ENCODE measurements around the gene OPCML.

The OPCML gene

DNA sequence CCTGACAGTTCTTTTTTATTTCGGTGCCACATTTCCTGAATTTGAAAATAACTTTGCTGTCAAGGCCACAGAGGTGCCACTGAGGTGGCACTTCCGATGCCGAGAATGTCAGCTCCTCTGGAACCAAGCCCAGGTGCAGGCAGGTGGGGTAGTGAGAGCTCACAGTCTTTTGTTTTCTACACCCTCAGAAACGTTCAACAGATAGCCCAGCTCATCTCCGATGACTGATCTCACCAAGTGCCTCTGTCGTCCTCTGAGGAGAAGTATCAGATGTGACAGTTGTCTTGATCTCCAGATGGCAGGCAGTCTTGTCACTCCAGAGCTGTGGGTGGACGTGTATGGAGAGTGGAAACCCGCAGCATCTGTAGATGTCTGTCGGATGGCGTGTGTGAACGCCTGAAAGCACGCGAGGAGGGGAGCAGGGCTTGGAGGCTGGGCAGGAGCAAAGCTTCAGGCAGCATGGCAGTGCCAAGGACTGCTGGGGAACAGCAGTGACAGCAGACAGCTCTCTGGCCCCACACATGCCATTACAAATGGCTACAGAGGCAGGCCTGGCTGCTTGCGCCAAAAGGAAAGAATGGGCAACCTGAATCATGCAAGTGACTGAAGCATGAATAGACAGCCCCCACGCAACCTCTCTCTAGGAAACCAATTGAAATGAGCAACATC, 877.0 kb downstream of the OPCML start:
- no peak for ATAC-seq
- no peak for TF ChIP-seq ZC3H10 (CRISPR knock-in tag; IDR thresholded peaks at IDR 0.05)
- no peak for TF ChIP-seq ESRRG (CRISPR knock-in tag; IDR thresholded peaks at IDR 0.05)
- TF ChIP-seq, protein P1, sequence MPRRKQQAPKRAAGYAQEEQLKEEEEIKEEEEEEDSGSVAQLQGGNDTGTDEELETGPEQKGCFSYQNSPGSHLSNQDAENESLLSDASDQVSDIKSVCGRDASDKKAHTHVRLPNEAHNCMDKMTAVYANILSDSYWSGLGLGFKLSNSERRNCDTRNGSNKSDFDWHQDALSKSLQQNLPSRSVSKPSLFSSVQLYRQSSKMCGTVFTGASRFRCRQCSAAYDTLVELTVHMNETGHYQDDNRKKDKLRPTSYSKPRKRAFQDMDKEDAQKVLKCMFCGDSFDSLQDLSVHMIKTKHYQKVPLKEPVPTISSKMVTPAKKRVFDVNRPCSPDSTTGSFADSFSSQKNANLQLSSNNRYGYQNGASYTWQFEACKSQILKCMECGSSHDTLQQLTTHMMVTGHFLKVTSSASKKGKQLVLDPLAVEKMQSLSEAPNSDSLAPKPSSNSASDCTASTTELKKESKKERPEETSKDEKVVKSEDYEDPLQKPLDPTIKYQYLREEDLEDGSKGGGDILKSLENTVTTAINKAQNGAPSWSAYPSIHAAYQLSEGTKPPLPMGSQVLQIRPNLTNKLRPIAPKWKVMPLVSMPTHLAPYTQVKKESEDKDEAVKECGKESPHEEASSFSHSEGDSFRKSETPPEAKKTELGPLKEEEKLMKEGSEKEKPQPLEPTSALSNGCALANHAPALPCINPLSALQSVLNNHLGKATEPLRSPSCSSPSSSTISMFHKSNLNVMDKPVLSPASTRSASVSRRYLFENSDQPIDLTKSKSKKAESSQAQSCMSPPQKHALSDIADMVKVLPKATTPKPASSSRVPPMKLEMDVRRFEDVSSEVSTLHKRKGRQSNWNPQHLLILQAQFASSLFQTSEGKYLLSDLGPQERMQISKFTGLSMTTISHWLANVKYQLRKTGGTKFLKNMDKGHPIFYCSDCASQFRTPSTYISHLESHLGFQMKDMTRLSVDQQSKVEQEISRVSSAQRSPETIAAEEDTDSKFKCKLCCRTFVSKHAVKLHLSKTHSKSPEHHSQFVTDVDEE (CRISPR knock-in tag; IDR thresholded peaks at IDR 0.05): no peak
- TF ChIP-seq ZFP30 (CRISPR knock-in tag; IDR thresholded peaks at IDR 0.05): no peak
- no peak for TF ChIP-seq OSR1 (CRISPR knock-in tag; IDR thresholded peaks at IDR 0.05)
- no peak for TF ChIP-seq BACH2 (CRISPR knock-in tag; IDR thresholded peaks at IDR 0.05; ENCODE audit: borderline replicate concordance)
- TF ChIP-seq ISL1 (CRISPR knock-in tag; IDR thresholded peaks at IDR 0.05): no peak
- no peak for TF ChIP-seq ZNF8 (CRISPR knock-in tag; IDR thresholded peaks at IDR 0.05)

DNA sequence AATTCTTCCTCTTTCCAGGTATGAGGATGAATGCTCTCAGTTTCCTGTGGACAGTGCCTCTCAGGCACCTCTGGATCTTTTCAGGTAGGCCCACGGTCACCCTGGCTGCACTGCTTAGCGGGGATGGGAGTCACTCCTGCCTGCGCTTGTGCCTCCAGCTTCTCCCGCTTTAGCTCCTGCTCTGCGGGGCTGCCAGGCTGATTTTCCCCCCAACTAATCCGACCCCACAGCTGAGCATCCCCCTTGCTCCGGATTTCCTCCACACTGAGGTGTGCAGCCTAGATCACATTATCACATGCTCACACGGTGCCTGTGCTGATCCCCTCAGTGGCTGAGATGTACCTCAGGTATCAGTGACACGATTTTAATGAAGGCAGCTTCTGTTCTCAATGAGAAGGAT, 879.1 kb downstream of the OPCML start:
- no peak for TF ChIP-seq GLIS3 (CRISPR knock-in tag; IDR thresholded peaks at IDR 0.05)
- no peak for TF ChIP-seq SNAI2 (CRISPR knock-in tag; IDR thresholded peaks at IDR 0.05)
- TF ChIP-seq ESRRG (CRISPR knock-in tag; IDR thresholded peaks at IDR 0.05): no peak
- no peak for TF ChIP-seq ARNTL (CRISPR knock-in tag; IDR thresholded peaks at IDR 0.05; ENCODE audit: borderline replicate concordance, low read depth)
- no peak for TF ChIP-seq ZNF8 (CRISPR knock-in tag; IDR thresholded peaks at IDR 0.05)
- TF ChIP-seq ZFP3 (CRISPR knock-in tag; IDR thresholded peaks at IDR 0.05): no peak
- TF ChIP-seq CSDC2 (CRISPR knock-in tag; IDR thresholded peaks at IDR 0.05): no peak
- no peak for TF ChIP-seq TOX (CRISPR knock-in tag; IDR thresholded peaks at IDR 0.05; ENCODE audit: borderline replicate concordance)
- TF ChIP-seq, protein P2, sequence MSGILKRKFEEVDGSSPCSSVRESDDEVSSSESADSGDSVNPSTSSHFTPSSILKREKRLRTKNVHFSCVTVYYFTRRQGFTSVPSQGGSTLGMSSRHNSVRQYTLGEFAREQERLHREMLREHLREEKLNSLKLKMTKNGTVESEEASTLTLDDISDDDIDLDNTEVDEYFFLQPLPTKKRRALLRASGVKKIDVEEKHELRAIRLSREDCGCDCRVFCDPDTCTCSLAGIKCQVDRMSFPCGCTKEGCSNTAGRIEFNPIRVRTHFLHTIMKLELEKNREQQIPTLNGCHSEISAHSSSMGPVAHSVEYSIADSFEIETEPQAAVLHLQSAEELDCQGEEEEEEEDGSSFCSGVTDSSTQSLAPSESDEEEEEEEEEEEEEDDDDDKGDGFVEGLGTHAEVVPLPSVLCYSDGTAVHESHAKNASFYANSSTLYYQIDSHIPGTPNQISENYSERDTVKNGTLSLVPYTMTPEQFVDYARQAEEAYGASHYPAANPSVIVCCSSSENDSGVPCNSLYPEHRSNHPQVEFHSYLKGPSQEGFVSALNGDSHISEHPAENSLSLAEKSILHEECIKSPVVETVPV (CRISPR knock-in tag; IDR thresholded peaks at IDR 0.05): no peak
- TF ChIP-seq ZNF70 (CRISPR knock-in tag; IDR thresholded peaks at IDR 0.05): no peak
- no peak for TF ChIP-seq ISL1 (CRISPR knock-in tag; IDR thresholded peaks at IDR 0.05)
- TF ChIP-seq ZC3H10 (CRISPR knock-in tag; IDR thresholded peaks at IDR 0.05): no peak
- no peak for TF ChIP-seq ZFP30 (CRISPR knock-in tag; IDR thresholded peaks at IDR 0.05)
- TF ChIP-seq, protein P3, sequence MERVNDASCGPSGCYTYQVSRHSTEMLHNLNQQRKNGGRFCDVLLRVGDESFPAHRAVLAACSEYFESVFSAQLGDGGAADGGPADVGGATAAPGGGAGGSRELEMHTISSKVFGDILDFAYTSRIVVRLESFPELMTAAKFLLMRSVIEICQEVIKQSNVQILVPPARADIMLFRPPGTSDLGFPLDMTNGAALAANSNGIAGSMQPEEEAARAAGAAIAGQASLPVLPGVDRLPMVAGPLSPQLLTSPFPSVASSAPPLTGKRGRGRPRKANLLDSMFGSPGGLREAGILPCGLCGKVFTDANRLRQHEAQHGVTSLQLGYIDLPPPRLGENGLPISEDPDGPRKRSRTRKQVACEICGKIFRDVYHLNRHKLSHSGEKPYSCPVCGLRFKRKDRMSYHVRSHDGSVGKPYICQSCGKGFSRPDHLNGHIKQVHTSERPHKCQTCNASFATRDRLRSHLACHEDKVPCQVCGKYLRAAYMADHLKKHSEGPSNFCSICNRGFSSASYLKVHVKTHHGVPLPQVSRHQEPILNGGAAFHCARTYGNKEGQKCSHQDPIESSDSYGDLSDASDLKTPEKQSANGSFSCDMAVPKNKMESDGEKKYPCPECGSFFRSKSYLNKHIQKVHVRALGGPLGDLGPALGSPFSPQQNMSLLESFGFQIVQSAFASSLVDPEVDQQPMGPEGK (CRISPR knock-in tag; IDR thresholded peaks at IDR 0.05; ENCODE audit: borderline replicate concordance): no peak
- TF ChIP-seq TCF4 (CRISPR knock-in tag; IDR thresholded peaks at IDR 0.05; ENCODE audit: borderline replicate concordance): no peak
- TF ChIP-seq, protein P4, sequence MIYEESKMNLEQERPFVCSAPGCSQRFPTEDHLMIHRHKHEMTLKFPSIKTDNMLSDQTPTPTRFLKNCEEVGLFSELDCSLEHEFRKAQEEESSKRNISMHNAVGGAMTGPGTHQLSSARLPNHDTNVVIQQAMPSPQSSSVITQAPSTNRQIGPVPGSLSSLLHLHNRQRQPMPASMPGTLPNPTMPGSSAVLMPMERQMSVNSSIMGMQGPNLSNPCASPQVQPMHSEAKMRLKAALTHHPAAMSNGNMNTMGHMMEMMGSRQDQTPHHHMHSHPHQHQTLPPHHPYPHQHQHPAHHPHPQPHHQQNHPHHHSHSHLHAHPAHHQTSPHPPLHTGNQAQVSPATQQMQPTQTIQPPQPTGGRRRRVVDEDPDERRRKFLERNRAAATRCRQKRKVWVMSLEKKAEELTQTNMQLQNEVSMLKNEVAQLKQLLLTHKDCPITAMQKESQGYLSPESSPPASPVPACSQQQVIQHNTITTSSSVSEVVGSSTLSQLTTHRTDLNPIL (CRISPR knock-in tag; IDR thresholded peaks at IDR 0.05; ENCODE audit: low read depth): no peak
- TF ChIP-seq RARB (CRISPR knock-in tag; IDR thresholded peaks at IDR 0.05): no peak
- ATAC-seq: no peak

DNA sequence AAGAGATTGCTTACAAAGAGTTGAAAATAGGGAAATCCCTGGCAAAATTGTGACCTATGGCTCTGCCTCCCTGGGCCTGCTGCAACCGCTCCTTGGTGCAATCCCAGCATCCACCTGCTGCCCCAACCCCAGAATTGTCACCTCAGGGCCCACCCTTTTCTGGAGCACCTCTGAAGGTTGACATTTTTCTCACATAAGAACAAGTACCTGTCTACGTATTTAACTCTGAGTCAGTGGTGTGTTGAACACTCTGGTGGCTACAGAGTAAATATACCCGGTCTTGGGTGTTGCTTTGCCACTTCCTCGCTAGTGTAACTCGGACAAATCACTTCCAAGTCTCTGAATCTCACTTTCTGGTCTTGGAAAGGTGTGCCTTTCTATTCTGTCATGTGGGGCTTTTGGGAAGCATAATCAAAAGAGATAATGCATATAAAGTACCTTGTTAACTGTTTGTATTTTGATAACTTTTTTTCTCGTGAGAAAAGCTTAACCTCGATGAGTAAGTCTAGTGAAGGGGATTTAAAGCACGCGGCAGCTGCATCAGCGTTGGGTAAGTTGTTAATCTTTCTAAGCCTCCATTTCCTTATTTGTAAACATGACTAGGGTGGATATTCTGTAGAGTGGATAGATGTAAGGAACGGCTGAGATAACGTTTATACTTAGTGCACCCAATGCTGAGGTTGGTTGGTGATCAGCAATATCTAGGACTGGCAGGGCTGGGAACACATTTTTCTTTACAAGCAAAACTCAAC, 881.2 kb downstream of the OPCML start:
- no peak for ATAC-seq
- TF ChIP-seq, protein P3 (CRISPR knock-in tag; IDR thresholded peaks at IDR 0.05; ENCODE audit: borderline replicate concordance): no peak
- TF ChIP-seq ZNF70 (CRISPR knock-in tag; IDR thresholded peaks at IDR 0.05) (no peak), PPARA (CRISPR knock-in tag; IDR thresholded peaks at IDR 0.05; ENCODE audit: borderline replicate concordance) (no peak), ISL1 (CRISPR knock-in tag; IDR thresholded peaks at IDR 0.05) (no peak), ZC3H10 (CRISPR knock-in tag; IDR thresholded peaks at IDR 0.05) (no peak), ZFP3 (CRISPR knock-in tag; IDR thresholded peaks at IDR 0.05) (no peak), OSR1 (CRISPR knock-in tag; IDR thresholded peaks at IDR 0.05) (no peak), TCF4 (CRISPR knock-in tag; IDR thresholded peaks at IDR 0.05; ENCODE audit: borderline replicate concordance) (no peak)
- TF ChIP-seq, protein P2 (CRISPR knock-in tag; IDR thresholded peaks at IDR 0.05): no peak
- TF ChIP-seq, protein P1 (CRISPR knock-in tag; IDR thresholded peaks at IDR 0.05): no peak

Data from SK-N-SH treated with all-trans-retinoic acid at 6 μM for 48 hours (cell line).